Ascending aorta (tissue), 2 donors: ENCODE data around the gene INSC. TPM values are rescaled to one million over a fixed set of nuclear protein-coding genes. Genes with fewer than 3 reads are reported as not detected.

Experiments used
- DNase-seq, 2 donors: peaks; one replicate each; pipeline ENCODE4 v3.0.0-alpha.2; 2019; ENCODE audit warnings: low spot score in 2 of 2
- H3K27ac ChIP-seq, 2 donors: fragments of 200-600 bp; sonication (generic); one replicate each; pipeline ENCODE4 v1.5.1; 2016 to 2017; ENCODE audit warnings: mild to moderate bottlenecking in 1 of 2
- H3K27me3 ChIP-seq: fragments of 200-600 bp; sonication (generic); one replicate; pipeline ENCODE4 v1.5.1; 2017
- H3K36me3 ChIP-seq, 2 donors: fragments of 200-600 bp; sonication (generic); one replicate each; pipeline ENCODE4 v1.5.1; 2016
- H3K4me1 ChIP-seq, 2 donors: fragments of 200-600 bp; sonication (generic); one replicate each; pipeline ENCODE4 v1.5.1; 2016 to 2017; ENCODE audit warnings: mild to moderate bottlenecking in 1 of 2
- H3K4me3 ChIP-seq, 2 donors: fragments of 200-600 bp; sonication (generic); one replicate each; pipeline ENCODE4 v1.5.1; 2016 to 2017; ENCODE audit warnings: mild to moderate bottlenecking in 1 of 2
- H3K9me3 ChIP-seq, 2 donors: fragments of 200-600 bp; sonication (generic); one replicate each; pipeline ENCODE4 v1.5.1; 2016
- CTCF ChIP-seq, 3 experiments: fragments of 200-600 bp in 2 of 3; fragments of 450-650 bp in 1 of 3; sonication (generic) in 2 of 3; IDR thresholded peaks; one replicate each; pipeline ENCODE4 v1.5.1; 2016 to 2019; ENCODE audit warnings: antibody characterized with exemption in 3 of 3, mild to moderate bottlenecking in 1 of 3, moderate library complexity in 1 of 3
- intact Hi-C: fragments of 100-400 bp; cut with DNase I; formaldehyde crosslinking; loops from one replicate; pipeline ENCODE4 v1.15.1; 2023
- total RNA-seq: library from RNA; depleted of rRNA; stranded (reverse); fragments of >200 nt; gene quantifications from one replicate; pipeline ENCODE4 v1.1.0, GENCODE V29; 2016

INSC gene
- total RNA-seq, 1 donor from 2014 or later = not detected

- H3K4me3 ChIP-seq = no peak overlapping the region
- H3K27me3 ChIP-seq = no peaks in the 10 kb centered on the region
- DNase-seq = no peak
- H3K36me3 ChIP-seq = no peaks in the 10 kb centered on the region
- H3K4me1 ChIP-seq = peaks cover 0 to 10% of the 10 kb centered on the region in 2 donors
- intact Hi-C loops = no loop called here
- H3K9me3 ChIP-seq = no peaks in the 10 kb centered on the region
- no peak overlapping the region for H3K27ac ChIP-seq
- no peak for TF ChIP-seq CTCF (IDR thresholded peaks at IDR 0.05)
Measured at GRCh38 chr11:15202626-15203025, 87.9 kb downstream of the INSC start.

GRCh38 chr11:15204711-15205110 is 90.0 kb downstream of the INSC start:
- H3K27me3 ChIP-seq = no peaks in the 10 kb centered on the region
- H3K27ac ChIP-seq = no peak overlapping the region
- H3K4me3 ChIP-seq = no peak overlapping the region
- TF ChIP-seq CTCF (IDR thresholded peaks at IDR 0.05) = no peak
- H3K9me3 ChIP-seq = no peaks in the 10 kb centered on the region
- H3K36me3 ChIP-seq = no peaks in the 10 kb centered on the region
- intact Hi-C loops = loop anchor here (5.0 kb wide), 1 partner anchor 227 kb away; no protein-coding TSS in a partner anchor
- H3K4me1 ChIP-seq = no peaks in the 10 kb centered on the region
- DNase-seq = no peak

GRCh38 chr11:15206791-15207190 is 92.1 kb downstream of the INSC start:
- no peaks in the 10 kb centered on the region for H3K36me3 ChIP-seq
- no peaks in the 10 kb centered on the region for H3K9me3 ChIP-seq
- intact Hi-C loops = loop anchor here (5.0 kb wide), 1 partner anchor 229 kb away; no protein-coding TSS in a partner anchor
- H3K27ac ChIP-seq = no peak overlapping the region
- no peaks in the 10 kb centered on the region for H3K4me1 ChIP-seq
- TF ChIP-seq CTCF (IDR thresholded peaks at IDR 0.05) = no peak
- no peak for DNase-seq
- no peaks in the 10 kb centered on the region for H3K27me3 ChIP-seq
- no peak overlapping the region for H3K4me3 ChIP-seq

GRCh38 chr11:15208378-15209222 is 93.9 kb downstream of the INSC start:
- no peaks in the 10 kb centered on the region for H3K27me3 ChIP-seq
- H3K4me3 ChIP-seq = no peak overlapping the region
- H3K4me1 ChIP-seq = no peaks in the 10 kb centered on the region
- H3K27ac ChIP-seq = no peak overlapping the region
- intact Hi-C loops = loop anchor here (1.0 to 5.0 kb wide), 3 partner anchors 107 to 302 kb away; no protein-coding TSS in a partner anchor
- peak in 1 of 2 donors; percentile 82 for DNase-seq
- peak; percentile 80 to 94 (median 92) for TF ChIP-seq CTCF (IDR thresholded peaks at IDR 0.05)
- H3K9me3 ChIP-seq = no peaks in the 10 kb centered on the region
- H3K36me3 ChIP-seq = no peaks in the 10 kb centered on the region

GRCh38 chr11:15212876-15213275 is 98.2 kb downstream of the INSC start:
- Histone ChIP-seq H3K9me3 (no peaks in the 10 kb centered on the region), H3K27me3 (no peaks in the 10 kb centered on the region), H3K27ac (no peak overlapping the region), H3K36me3 (no peaks in the 10 kb centered on the region), H3K4me3 (no peak overlapping the region), H3K4me1 (no peaks in the 10 kb centered on the region)
- DNase-seq = no peak
- no peak for TF ChIP-seq CTCF (IDR thresholded peaks at IDR 0.05)
- intact Hi-C loops = no loop called here
